ENCODE results near the gene VIPR1.
"Not testable (repeated sequence)": the region's sequence is repeated elsewhere in the genome, so short reads cannot be mapped to it uniquely, and the experiment has no call there.

The VIPR1 gene

GRCh38 chr3:42537350-42537749, 34.9 kb downstream of the VIPR1 start:
- no peak for DNase-seq

- DNase-seq = no peak
Observed at GRCh38 chr3:42539871-42540714, 37.6 kb downstream of the VIPR1 start.

GRCh38 chr3:42541079-42541478, 38.6 kb downstream of the VIPR1 start:
- DNase-seq = no peak

- no peak for DNase-seq
Observed at GRCh38 chr3:42544492-42545283, 42.2 kb downstream of the VIPR1 start.

GRCh38 chr3:42545284-42545900, 42.9 kb downstream of the VIPR1 start:
- no peak for DNase-seq

- no peak for DNase-seq
Observed at GRCh38 chr3:42546691-42547213, 44.3 kb downstream of the VIPR1 start.

GRCh38 chr3:42547401-42547945, 45.0 kb downstream of the VIPR1 start:
- DNase-seq = no peak

GRCh38 chr3:42549131-42549530, 46.7 kb downstream of the VIPR1 start:
- DNase-seq = no peak

- no peak for DNase-seq
Observed at GRCh38 chr3:42550250-42550649, 47.8 kb downstream of the VIPR1 start.

- DNase-seq = no peak
Observed at GRCh38 chr3:42552830-42553229, 50.4 kb downstream of the VIPR1 start.

- no peak for DNase-seq
Observed at GRCh38 chr3:42556089-42556632, 53.7 kb downstream of the VIPR1 start.

GRCh38 chr3:42556817-42557216, 54.4 kb downstream of the VIPR1 start:
- DNase-seq = not testable (repeated sequence)

- no peak for DNase-seq
Observed at GRCh38 chr3:42557854-42558253, 55.4 kb downstream of the VIPR1 start.

- DNase-seq = no peak
Observed at GRCh38 chr3:42562047-42562907, 59.8 kb downstream of the VIPR1 start.

GRCh38 chr3:42569593-42570142, 67.2 kb downstream of the VIPR1 start:
- no peak for DNase-seq

GRCh38 chr3:42572278-42572677, 69.8 kb downstream of the VIPR1 start:
- DNase-seq = peak; percentile 19

- DNase-seq = no peak
Observed at GRCh38 chr3:42575137-42575741, 72.8 kb downstream of the VIPR1 start.

GRCh38 chr3:42578054-42578453, 75.6 kb downstream of the VIPR1 start:
- DNase-seq = no peak

- DNase-seq = not testable (repeated sequence)
Observed at GRCh38 chr3:42579346-42579745, 76.9 kb downstream of the VIPR1 start.

- DNase-seq = no peak
Observed at GRCh38 chr3:42581400-42581708, 78.9 kb downstream of the VIPR1 start.

All from GDM1 (cell line).